ENCODE results near the gene PCOLCE2.

DNA sequence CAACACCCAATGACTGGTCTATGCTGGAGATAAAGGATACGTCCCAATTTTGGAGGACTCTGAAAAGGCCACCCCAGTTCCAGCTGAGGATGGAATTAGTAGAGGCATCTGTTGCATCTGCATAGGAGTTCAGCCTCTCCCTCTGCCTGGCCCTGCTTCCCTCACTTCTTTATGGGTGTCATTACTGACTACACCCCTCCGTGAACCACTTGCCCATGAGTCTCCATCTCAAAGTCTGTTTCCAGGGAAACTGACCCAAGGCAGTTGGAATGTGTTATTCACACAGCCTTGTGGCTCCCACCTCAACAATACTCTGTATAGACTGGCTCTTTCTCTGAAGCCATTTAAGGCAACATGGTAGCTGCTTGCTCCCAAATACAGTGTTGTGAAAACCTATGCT is 21.4 kb upstream of the PCOLCE2 start:
- TF ChIP-seq, protein P1, sequence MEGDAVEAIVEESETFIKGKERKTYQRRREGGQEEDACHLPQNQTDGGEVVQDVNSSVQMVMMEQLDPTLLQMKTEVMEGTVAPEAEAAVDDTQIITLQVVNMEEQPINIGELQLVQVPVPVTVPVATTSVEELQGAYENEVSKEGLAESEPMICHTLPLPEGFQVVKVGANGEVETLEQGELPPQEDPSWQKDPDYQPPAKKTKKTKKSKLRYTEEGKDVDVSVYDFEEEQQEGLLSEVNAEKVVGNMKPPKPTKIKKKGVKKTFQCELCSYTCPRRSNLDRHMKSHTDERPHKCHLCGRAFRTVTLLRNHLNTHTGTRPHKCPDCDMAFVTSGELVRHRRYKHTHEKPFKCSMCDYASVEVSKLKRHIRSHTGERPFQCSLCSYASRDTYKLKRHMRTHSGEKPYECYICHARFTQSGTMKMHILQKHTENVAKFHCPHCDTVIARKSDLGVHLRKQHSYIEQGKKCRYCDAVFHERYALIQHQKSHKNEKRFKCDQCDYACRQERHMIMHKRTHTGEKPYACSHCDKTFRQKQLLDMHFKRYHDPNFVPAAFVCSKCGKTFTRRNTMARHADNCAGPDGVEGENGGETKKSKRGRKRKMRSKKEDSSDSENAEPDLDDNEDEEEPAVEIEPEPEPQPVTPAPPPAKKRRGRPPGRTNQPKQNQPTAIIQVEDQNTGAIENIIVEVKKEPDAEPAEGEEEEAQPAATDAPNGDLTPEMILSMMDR (IDR thresholded peaks at IDR 0.05) = no peak
- TF ChIP-seq POLR2A (IDR thresholded peaks at IDR 0.05) = no peak

Measured in adrenal gland (tissue), 5 donors.